HEK293 (cell line): ENCODE measurements around the gene BCCIP.

Source experiments
- CTCF ChIP-seq: fragments of 450-650 bp; formaldehyde crosslinking; IDR thresholded peaks from 2 replicates; pipeline ENCODE4 v1.5.1; 2016; ENCODE audit warnings: missing biosample characterization, missing genetic modification characterization
- OSR2 ChIP-seq: fragments of 450-650 bp; formaldehyde crosslinking; IDR thresholded peaks from 2 replicates; pipeline ENCODE4 v1.5.1; 2016; ENCODE audit warnings: missing biosample characterization, missing genetic modification characterization
- REST ChIP-seq: fragments of 450-650 bp; formaldehyde crosslinking; IDR thresholded peaks from 2 replicates; pipeline ENCODE4 v1.5.1; 2016; ENCODE audit warnings: missing biosample characterization, missing genetic modification characterization
- ZFHX2 ChIP-seq: fragments of 450-650 bp; formaldehyde crosslinking; conservative IDR thresholded peaks from 2 replicates; pipeline ENCODE4 v1.5.1; 2016; ENCODE audit warnings: missing biosample characterization, missing genetic modification characterization
- ZNF266 ChIP-seq: fragments of 450-650 bp; formaldehyde crosslinking; IDR thresholded peaks from 2 replicates; pipeline ENCODE4 v1.5.1; 2016; ENCODE audit warnings: missing biosample characterization, missing genetic modification characterization, low read depth
- ZNF423 ChIP-seq: fragments of 450-650 bp; formaldehyde crosslinking; IDR thresholded peaks from 2 replicates; pipeline ENCODE4 v1.5.1; 2016; ENCODE audit warnings: missing biosample characterization, missing genetic modification characterization
- ZNF501 ChIP-seq: fragments of 450-650 bp; formaldehyde crosslinking; IDR thresholded peaks from 2 replicates; pipeline ENCODE4 v1.5.1; 2016; ENCODE audit warnings: missing biosample characterization, missing genetic modification characterization
- ZNF596 ChIP-seq: fragments of 450-650 bp; IDR thresholded peaks from 2 replicates; pipeline ENCODE4 v1.5.0; 2018; ENCODE audit warnings: missing biosample characterization, mild to moderate bottlenecking, missing genetic modification characterization, moderate library complexity
- ZXDB ChIP-seq: fragments of 450-650 bp; formaldehyde crosslinking; IDR thresholded peaks from 2 replicates; pipeline ENCODE4 v1.5.1; 2016; ENCODE audit warnings: missing biosample characterization, missing genetic modification characterization

- TF ChIP-seq CTCF (tag by site-specific recombination) (no peak), ZNF266 (tag by site-specific recombination) (no peak), ZNF501 (tag by site-specific recombination) (no peak), REST (no peak), ZXDB (tag by site-specific recombination) (no peak), ZNF423 (no peak), ZNF596 (tag by site-specific recombination) (no peak), OSR2 (no peak), ZFHX2 (no peak)
Measured at GRCh38 chr10:125808047-125808446, 15.3 kb upstream of the BCCIP start.
